ENCODE data around the gene C1orf210. TPM values are rescaled to one million over a fixed set of nuclear protein-coding genes. Genes with fewer than 3 reads are reported as not detected.

The C1orf210 gene
- total RNA-seq, 1 donor from 2014 or later: 3.7 TPM

- Mint-ChIP-seq H3K9me3 (peaks cover 29% of the 10 kb centered on the region), H3K4me3 (no peak overlapping the region), H3K27ac (no peak overlapping the region)
These were observed 42.1 kb downstream of the C1orf210 start for GRCh38 chr1:43243299-43243698.

GRCh38 chr1:43241413-43241836 is 44.0 kb downstream of the C1orf210 start:
- TF ChIP-seq, protein P1, sequence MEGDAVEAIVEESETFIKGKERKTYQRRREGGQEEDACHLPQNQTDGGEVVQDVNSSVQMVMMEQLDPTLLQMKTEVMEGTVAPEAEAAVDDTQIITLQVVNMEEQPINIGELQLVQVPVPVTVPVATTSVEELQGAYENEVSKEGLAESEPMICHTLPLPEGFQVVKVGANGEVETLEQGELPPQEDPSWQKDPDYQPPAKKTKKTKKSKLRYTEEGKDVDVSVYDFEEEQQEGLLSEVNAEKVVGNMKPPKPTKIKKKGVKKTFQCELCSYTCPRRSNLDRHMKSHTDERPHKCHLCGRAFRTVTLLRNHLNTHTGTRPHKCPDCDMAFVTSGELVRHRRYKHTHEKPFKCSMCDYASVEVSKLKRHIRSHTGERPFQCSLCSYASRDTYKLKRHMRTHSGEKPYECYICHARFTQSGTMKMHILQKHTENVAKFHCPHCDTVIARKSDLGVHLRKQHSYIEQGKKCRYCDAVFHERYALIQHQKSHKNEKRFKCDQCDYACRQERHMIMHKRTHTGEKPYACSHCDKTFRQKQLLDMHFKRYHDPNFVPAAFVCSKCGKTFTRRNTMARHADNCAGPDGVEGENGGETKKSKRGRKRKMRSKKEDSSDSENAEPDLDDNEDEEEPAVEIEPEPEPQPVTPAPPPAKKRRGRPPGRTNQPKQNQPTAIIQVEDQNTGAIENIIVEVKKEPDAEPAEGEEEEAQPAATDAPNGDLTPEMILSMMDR (IDR thresholded peaks at IDR 0.05; ENCODE audit: unreplicated experiment): no peak
- no peaks in the 10 kb centered on the region for H3K27me3 Mint-ChIP-seq (ENCODE audit: low read depth)

More at GRCh38 chr1:43243299-43243698, 42.1 kb downstream of the C1orf210 start:
- TF ChIP-seq, protein P1 (IDR thresholded peaks at IDR 0.05; ENCODE audit: unreplicated experiment): no peak
- Mint-ChIP-seq H3K27me3 (ENCODE audit: low read depth) (no peaks in the 10 kb centered on the region), H3K36me3 (peaks cover 1% of the 10 kb centered on the region), H3K4me1 (no peaks in the 10 kb centered on the region)
- DNase-seq (ENCODE audit: low spot score in 2 of 2, unreplicated experiment in 2 of 2): peak in 1 of 2 experiments; percentile 34

DNA sequence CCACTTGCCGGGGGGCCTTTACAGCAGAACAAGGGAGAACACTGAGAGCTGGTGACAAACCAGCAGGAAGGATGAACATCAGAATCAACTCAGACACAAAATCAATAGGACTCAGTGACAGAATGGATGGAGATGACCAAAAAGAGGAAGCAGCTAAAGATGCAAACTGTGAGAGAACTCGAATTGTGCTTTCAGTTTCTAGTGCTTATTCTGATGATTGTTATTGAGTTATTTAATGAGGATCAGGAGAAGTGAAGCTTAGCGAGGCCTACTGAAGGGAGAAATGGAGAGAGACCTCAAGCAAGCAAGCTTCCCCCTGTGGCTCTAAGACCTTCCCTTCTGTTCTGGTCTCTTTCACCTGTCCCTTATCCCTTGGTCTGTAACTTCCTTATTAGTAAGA is 45.9 kb downstream of the C1orf210 start:
- TF ChIP-seq, protein P1 (IDR thresholded peaks at IDR 0.05; ENCODE audit: unreplicated experiment): no peak
- no peak for DNase-seq (ENCODE audit: low spot score in 2 of 2, unreplicated experiment in 2 of 2)
- H3K4me3 Mint-ChIP-seq: no peak overlapping the region
- H3K27me3 Mint-ChIP-seq (ENCODE audit: low read depth): no peaks in the 10 kb centered on the region
- no peaks in the 10 kb centered on the region for H3K36me3 Mint-ChIP-seq
- no peaks in the 10 kb centered on the region for H3K4me1 Mint-ChIP-seq
- H3K27ac Mint-ChIP-seq: no peak overlapping the region
- peaks cover 6% of the 10 kb centered on the region for H3K9me3 Mint-ChIP-seq

More at GRCh38 chr1:43241413-43241836, 44.0 kb downstream of the C1orf210 start:
- H3K9me3 Mint-ChIP-seq: peaks cover 17% of the 10 kb centered on the region
- H3K4me1 Mint-ChIP-seq: no peaks in the 10 kb centered on the region
- no peaks in the 10 kb centered on the region for H3K36me3 Mint-ChIP-seq
- H3K4me3 Mint-ChIP-seq: no peak overlapping the region
- H3K27ac Mint-ChIP-seq: no peak overlapping the region
- peak in 1 of 2 experiments; percentile 34 for DNase-seq (ENCODE audit: low spot score in 2 of 2, unreplicated experiment in 2 of 2)

GRCh38 chr1:43238991-43239469 is 46.4 kb downstream of the C1orf210 start:
- Mint-ChIP-seq H3K36me3 (no peaks in the 10 kb centered on the region), H3K27ac (no peak overlapping the region), H3K4me1 (no peaks in the 10 kb centered on the region), H3K9me3 (peaks cover 6% of the 10 kb centered on the region), H3K4me3 (no peak overlapping the region), H3K27me3 (ENCODE audit: low read depth) (no peaks in the 10 kb centered on the region)
- TF ChIP-seq, protein P1 (IDR thresholded peaks at IDR 0.05; ENCODE audit: unreplicated experiment): no peak
- no peak for DNase-seq (ENCODE audit: low spot score in 2 of 2, unreplicated experiment in 2 of 2)

DNA sequence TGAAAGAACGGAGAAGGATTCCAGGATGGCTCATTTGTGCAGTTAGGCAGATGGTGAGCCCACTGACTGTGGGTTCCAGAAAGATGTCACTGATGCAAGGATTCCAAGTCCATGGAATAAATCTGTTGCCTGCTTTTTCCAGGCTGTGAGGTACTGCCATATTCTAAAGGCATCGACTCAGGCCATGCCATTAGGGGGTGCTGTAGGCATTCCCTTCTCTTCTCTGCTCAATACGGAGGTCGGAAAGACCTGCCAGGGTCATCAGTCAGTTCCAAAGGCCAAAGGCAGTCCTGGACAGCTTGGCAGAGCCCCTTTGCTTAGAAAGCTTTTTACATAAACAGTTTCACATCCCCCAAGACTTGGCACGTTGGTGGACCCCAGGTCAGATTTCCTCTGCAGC is 47.3 kb downstream of the C1orf210 start:
- Mint-ChIP-seq H3K36me3 (no peaks in the 10 kb centered on the region), H3K27ac (no peak overlapping the region), H3K27me3 (ENCODE audit: low read depth) (no peaks in the 10 kb centered on the region), H3K4me3 (no peak overlapping the region), H3K4me1 (no peaks in the 10 kb centered on the region), H3K9me3 (peaks cover 6% of the 10 kb centered on the region)
- TF ChIP-seq, protein P1 (IDR thresholded peaks at IDR 0.05; ENCODE audit: unreplicated experiment): peak; percentile 19
- DNase-seq (ENCODE audit: low spot score in 2 of 2, unreplicated experiment in 2 of 2): peak in 1 of 2 experiments; percentile 40
